ENCODE data around the gene DMRTC2. TPM values are rescaled to one million over a fixed set of nuclear protein-coding genes. Genes with fewer than 3 reads are reported as not detected.

Gene DMRTC2
- total and polyA plus RNA-seq, 7 donors: not detected

DNA sequence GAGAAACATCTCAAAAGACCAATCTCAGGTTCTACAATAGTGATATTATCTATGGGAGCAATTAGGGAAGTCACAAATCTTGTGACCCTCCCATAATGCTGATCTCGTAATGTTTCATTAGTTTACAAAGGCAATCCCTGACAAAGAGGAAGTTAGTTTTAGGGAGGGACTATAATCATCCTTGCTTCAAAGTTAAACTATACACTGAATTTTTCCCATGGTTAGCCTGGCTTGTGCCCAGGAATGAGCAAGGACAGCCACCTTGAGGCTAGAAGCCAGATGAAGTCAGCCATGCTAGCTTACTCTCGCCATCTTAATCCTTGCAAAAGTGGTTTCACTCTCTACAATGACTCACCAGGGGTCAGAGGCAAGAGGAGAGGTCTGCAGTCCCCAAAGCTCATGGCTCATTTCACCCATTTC is 43.0 kb upstream of the DMRTC2 start:
- H3K4me1 ChIP-seq: no peaks in the 10 kb centered on the region
- intact Hi-C loops (cut with DNase I): no loop called here
- peaks cover 0 to 5% (median 0%) of the 10 kb centered on the region in 3 donors for H3K27me3 ChIP-seq (ENCODE audit: insufficient read depth in 3 of 3, low read length in 2 of 3)
- H3K27ac ChIP-seq: no peak overlapping the region
- H3K4me3 ChIP-seq: no peak overlapping the region
- ATAC-seq (no peak), DNase-seq (no peak)
- no peaks in the 10 kb centered on the region for H3K9me3 ChIP-seq
- H3K36me3 ChIP-seq (ENCODE audit: insufficient read depth in 1 of 2, low read depth in 1 of 2): no peaks in the 10 kb centered on the region
- WGBS, 3 donors: 47 to 58% (median 56%) methylated on average over 2 of the region's 2 CpGs
- no peak for TF ChIP-seq CTCF (IDR thresholded peaks at IDR 0.05)

GRCh38 chr19:41802770-41803169 is 42.1 kb upstream of the DMRTC2 start:
- no peak for TF ChIP-seq CTCF (IDR thresholded peaks at IDR 0.05)
- intact Hi-C loops (cut with DNase I): no loop called here
- Histone ChIP-seq H3K36me3 (ENCODE audit: insufficient read depth in 1 of 2, low read depth in 1 of 2) (no peaks in the 10 kb centered on the region), H3K4me3 (no peak overlapping the region), H3K9me3 (no peaks in the 10 kb centered on the region), H3K27ac (no peak overlapping the region), H3K4me1 (no peaks in the 10 kb centered on the region), H3K27me3 (ENCODE audit: insufficient read depth in 3 of 3, low read length in 2 of 3) (peaks cover 0 to 5% (median 0%) of the 10 kb centered on the region in 3 donors)
- DNase-seq (no peak), ATAC-seq (no peak)
- 73 to 83% (median 75%) methylated on average over 2 of the region's 2 CpGs for WGBS, 3 donors

DNA sequence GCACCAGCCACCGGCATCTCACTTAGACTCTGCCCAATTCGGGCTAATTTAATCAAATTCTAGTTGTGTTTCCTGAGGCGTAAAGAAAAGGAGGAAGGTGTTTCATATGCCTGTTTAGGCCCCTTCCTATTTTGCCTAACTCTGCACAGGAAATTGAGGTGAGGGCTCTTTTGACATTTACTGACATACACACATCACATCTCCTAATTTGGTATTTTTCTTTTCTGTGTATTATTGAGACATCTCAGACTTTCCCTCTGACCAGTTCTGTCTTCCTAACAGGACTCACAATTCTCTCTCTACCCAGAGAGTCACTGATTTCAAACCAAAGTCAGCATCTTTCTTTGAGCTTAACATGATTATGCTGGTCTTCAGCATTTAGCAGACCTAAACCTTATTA is 40.5 kb upstream of the DMRTC2 start:
- H3K9me3 ChIP-seq: no peaks in the 10 kb centered on the region
- intact Hi-C loops (cut with DNase I): no loop called here
- 71 to 83% (median 79%) methylated on average over 3 of the region's 3 CpGs for WGBS, 3 donors
- no peaks in the 10 kb centered on the region for H3K4me1 ChIP-seq
- peaks cover 0 to 5% (median 0%) of the 10 kb centered on the region in 3 donors for H3K27me3 ChIP-seq (ENCODE audit: insufficient read depth in 3 of 3, low read length in 2 of 3)
- DNase-seq (no peak), ATAC-seq (no peak)
- no peak for TF ChIP-seq CTCF (IDR thresholded peaks at IDR 0.05)
- H3K27ac ChIP-seq: no peak overlapping the region
- no peaks in the 10 kb centered on the region for H3K36me3 ChIP-seq (ENCODE audit: insufficient read depth in 1 of 2, low read depth in 1 of 2)
- no peak overlapping the region for H3K4me3 ChIP-seq

DNA sequence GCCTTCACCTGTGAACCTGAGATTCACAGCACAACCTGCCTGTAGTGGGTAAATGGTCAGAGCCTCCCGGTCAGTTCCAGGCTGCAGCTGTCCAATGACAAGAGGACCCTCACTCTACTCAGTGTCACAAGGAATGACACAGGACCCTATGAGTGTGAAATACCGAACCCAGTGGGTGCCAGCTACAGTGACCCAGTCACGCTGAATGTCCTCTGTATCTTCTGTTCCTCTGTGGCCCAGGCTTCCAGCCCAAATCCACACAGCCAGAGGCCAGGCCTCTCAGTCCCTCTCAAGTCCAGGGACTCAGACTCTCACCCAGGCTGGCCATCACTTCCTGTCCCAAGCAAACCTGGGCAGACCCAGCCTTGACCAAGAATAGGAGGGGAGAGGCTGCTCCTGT is 37.7 kb upstream of the DMRTC2 start:
- intact Hi-C loops (cut with DNase I): no loop called here
- Histone ChIP-seq H3K4me3 (no peak overlapping the region), H3K9me3 (no peaks in the 10 kb centered on the region), H3K36me3 (ENCODE audit: insufficient read depth in 1 of 2, low read depth in 1 of 2) (no peaks in the 10 kb centered on the region), H3K27ac (no peak overlapping the region), H3K27me3 (ENCODE audit: insufficient read depth in 3 of 3, low read length in 2 of 3) (no peaks in the 10 kb centered on the region), H3K4me1 (no peaks in the 10 kb centered on the region)
- DNase-seq: no peak
- TF ChIP-seq CTCF (IDR thresholded peaks at IDR 0.05): no peak
- ATAC-seq: no peak
- 80 to 85% (median 84%) methylated on average over 3 of the region's 3 CpGs for WGBS, 3 donors
